ENCODE results near the gene FBXW8.

The FBXW8 gene

DNA sequence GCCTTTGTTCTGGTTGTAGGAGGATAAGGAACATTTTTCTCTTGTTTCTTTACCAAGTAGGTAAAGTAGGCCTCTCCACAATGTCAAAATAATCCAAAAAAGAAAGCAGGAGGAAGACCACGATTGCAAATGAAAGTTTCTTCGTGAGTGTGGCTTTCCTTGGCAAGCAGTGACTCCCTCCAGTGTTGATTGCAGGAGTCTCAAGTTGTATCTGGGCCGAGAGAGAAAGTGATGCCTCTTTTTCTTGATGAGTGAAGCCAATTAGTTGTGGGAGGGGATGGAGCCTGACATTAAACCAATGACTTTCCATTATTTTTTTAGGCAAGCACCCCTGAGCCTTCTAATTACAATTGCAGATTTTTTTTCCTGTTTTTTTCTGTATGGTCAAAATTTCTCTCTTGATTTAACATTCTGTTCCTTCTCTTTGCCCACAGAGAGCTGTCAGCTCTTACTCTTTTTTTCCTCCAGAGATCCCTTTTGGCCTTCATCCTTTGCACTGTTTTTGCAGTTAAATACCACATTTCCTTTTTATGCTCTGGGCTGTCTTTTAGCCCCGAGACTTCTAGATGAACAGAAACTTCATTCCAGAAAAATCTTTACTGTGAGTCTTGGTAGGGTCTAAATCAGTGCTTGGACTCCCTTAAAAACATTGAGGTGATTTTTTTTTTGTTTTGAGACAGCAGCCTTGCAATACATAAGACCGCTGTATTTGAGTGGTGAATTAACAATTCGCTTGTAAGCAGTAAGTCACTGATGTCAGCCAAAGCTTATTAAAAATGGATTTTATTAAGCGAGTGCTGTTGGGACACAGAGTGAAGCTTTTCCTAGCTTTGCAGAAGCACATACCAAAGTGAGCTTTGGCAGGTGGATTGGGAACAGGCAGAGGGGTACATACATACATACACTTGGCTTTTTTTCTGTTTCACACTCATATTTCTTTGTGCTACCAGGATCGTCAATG lies 15.8 kb downstream of the FBXW8 start:
- no peak for DNase-seq

DNA sequence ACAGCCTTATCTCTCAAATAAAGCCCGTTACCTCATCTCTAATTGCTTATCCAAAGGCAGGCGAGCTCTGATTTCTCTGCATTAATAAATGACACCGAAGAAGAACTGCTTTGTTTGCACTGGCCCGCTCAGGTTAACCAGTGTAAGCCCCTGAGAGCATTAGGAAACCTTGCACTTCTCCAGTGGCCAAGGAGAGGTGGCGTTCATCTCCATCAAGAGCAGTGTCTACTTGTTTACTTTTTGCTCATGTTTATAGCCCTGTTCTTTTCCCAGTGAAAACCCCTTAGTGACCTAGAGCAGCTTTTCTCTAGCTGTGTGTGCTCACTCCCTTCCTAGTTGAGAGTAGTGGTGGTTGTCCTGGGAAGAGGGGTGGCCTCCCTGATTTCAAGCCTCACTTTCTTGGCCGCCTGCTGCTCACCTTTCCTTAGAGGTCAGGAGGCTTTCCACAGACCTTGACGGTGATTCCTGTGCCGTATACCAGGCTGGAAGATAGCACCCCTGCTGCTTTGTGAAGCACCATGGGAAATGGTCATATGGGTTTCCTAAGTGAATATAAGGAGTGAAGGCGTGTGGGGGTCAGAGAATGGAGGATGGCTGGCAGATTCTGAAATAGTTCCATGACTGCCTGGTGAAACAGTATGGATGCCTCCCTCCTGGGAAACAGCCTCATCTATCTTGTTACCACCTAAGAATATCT lies 16.6 kb downstream of the FBXW8 start:
- DNase-seq: no peak

DNA sequence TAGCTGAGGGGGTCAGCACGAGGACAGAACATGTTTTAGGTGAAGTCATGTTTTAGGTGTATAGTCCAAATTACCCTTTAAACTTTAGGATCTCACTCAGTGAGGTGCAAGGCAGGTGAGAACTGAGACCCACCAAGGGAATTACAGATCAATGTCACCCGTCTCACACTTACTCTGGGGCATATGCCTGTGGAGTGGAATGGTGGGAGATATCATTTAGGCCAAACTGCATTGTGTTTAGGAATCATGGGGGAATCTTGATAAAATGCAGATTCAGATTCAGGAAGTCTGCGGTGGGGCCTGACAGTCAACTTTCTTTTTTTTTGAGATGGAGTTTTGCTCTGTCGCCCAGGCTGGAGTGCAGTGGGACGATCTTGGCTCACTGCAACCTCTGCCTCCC lies 17.8 kb downstream of the FBXW8 start:
- no peak for DNase-seq

- no peak for DNase-seq
Measured at GRCh38 chr12:116929885-116930284, 19.1 kb downstream of the FBXW8 start.

DNA sequence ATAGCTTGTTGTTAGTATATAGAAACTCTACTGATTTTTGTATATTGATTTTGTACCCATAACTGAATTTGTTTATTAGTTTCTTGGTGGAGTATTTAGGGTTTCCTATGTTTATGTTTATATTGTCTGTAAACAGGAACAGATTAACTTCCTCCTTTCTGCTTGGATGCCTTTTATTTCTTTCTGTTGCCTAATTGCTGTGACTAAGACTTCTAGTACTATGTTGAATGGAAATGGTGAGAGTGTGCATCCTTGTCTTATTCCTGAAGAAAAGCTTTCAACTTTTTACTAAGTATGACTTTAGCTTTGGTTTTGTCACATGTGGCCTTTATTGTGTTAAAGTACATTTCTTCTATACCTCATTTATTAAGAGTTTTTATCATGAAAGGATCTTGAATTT lies 20.9 kb downstream of the FBXW8 start:
- no peak for DNase-seq

- no peak for DNase-seq
Measured at GRCh38 chr12:116933091-116933490, 22.3 kb downstream of the FBXW8 start.

- DNase-seq: no peak
Measured at GRCh38 chr12:116933512-116934246, 22.9 kb downstream of the FBXW8 start.

- DNase-seq: no peak
Measured at GRCh38 chr12:116934908-116935705, 24.4 kb downstream of the FBXW8 start.

GRCh38 chr12:116937640-116938039 lies 26.9 kb downstream of the FBXW8 start:
- no peak for DNase-seq

DNA sequence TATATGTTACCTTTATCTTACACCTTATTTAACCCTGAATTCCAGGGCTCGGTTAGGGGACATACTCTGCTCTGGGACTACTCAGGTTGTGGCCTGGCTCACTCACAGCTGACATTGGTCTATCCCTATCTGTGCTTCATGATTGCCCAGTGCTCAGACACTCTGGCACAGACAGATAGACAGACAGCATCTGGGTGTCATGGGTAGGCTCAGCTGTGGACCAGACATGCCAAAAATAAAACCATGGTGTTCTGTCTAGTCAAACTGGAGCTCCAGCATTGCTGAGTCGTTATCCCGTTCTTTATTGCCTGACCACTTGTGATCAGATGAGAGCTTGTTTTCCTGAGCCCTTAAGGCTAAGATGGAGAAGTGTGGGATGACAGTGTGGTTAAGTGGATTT lies 29.0 kb downstream of the FBXW8 start:
- DNase-seq: no peak

DNA sequence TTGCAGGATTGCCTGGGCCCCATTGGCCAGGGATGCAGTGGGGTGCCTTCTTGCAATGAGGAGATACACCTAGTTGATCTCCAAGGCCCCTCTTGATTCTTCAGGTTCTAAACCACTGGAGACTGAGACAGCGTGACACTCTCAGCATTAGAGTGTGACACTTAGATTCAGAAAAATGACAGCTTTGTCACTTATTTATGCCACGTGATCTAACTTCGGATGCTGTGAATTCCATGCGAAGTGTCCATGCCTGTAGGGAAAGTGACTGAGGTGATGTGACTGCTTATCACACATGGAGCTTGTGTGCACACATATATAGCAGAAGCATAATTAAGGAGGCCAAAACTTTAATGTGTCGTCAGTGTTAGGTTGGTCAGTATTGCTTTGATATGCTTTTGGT lies 30.4 kb downstream of the FBXW8 start:
- DNase-seq: no peak

DNA sequence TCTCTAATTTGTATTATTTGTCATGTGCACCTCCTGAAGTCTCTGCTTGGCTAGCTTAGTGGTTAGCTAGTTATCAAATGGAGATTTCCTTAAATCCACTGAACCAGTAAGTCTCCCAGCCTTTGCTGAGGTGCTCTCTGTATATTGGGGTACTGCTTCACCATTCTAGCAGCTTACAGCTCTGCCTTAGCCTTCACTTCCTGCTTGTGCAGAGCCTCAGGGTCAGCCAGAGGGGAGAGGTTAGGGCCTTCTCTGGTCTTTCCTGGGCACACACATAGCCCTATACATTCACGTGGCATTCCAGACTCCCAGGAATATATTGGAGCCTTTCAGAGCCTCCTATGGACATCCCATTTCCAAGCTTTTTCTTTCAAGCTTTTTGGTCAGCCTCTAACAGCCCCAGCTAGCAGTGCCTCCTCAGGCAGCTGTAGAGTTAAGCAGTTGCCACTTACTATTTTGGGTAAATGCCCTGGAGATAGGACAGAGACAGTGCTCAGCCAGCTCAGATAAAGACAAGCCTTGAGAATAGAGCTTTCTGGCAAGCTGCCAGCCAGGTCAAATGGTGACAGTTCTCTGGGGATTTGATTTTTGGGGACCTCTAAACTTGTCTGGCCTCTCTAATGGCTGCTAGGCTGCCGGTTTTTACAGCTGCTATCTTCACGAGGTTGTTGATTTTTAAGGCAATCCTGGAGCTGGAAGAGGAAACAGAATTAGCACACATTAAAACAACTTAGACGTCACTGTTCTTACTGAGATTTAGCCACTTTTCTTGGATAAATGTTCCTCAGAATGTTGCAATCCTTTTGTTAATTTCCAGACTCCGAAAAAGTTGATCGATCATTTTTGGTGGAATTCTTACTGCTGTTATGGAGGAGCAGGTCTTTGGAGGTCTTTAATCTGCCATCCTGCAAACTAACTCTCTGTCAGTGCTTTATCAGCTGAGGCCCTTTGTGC lies 32.9 kb downstream of the FBXW8 start:
- no peak for DNase-seq

DNA sequence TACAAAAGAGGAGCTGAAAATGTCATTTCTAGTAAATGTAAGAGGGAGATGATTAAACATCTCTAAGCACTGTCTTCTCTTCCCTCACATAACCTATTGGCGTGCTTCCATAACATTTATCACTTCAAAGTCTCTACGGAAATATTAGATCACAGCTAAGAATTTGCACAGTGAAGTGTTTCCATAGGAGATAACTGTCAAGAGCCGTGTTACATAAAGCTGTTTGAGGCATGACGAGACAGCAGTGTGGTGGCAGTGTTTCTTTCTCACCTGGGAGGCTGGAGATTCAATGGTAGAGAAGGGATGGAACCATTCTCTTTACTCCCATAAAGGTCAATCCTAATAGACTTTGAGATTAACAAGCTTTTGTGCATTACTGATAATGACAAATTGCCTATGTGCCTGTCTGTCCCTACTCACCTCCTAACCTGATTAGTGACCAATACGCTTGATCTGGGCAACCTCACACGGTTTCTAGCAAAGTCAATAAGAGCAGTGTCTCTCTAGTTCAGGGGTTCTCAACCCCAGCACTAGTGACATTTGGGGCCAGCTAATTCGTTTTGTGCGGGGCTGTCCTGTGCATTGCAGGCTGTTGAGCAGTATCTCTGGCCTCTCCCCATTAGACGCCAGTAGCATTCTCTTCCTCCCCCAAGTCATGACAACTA lies 35.3 kb downstream of the FBXW8 start:
- DNase-seq: no peak

GRCh38 chr12:116948298-116948697 lies 37.5 kb downstream of the FBXW8 start:
- no peak for DNase-seq

DNA sequence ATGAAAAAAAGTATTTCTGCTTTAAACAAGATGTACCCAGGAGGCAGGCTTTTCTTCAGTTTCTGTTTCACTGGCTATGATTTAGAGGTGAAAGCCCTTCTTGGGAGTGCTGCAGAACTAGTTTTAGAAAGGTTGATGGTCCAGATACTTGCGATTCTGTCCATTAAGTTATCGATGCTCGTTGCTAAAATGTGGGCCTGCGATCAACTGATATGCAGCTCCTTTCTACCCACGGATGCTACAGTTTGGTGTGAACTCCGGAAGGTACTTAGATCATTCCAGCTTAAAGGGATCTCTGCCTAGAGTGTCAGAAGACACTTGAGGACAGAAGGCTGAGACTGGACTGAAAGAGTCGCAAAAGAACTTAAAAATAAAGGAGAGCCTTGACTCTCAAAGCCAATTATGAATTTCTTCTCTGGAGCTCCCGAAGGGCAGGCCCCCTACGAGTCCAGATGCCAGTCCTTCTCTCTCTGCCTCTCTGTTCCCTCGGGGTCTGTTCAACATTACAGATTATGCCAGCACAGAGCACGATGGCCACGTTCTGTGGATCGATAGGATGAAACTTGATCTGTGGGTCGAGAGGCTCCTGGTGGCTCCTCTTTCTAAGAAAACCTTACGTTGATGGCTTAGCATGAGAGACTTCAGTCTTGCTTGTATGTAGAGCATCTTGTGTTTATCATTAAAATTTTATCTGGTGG lies 40.0 kb downstream of the FBXW8 start:
- no peak for DNase-seq

DNA sequence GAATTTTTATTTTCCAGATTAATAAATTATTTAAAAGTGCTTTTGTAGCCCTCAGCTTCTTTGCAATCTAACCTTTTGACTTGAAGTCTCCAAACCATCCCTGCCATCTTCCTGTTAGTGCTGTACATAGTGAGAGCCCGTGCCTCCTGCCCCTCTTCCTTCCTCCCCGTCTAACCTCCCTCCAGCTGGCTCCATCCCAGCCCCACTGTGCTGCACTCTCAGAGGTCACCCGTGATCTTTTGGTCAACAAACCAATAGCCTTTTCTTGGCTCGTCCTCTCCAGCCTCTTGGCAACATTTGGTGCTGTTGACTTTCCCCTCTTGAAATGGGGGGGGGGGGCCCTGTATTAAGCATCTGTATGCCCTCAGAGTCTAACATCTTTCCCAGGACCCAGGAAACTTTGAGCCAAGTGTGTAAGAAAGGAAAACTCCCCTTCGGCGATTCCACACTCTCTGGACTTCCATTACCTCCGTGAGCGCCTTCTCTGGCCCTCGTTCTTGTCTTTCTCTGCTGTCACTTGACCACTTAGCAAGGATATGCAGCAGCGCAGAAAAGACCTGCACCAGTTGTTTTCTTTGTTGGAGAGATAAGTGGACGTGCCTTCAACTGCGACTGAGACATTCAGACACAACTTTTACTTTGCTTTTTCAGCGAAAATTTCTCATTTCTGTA lies 44.1 kb downstream of the FBXW8 start:
- no peak for DNase-seq

DNA sequence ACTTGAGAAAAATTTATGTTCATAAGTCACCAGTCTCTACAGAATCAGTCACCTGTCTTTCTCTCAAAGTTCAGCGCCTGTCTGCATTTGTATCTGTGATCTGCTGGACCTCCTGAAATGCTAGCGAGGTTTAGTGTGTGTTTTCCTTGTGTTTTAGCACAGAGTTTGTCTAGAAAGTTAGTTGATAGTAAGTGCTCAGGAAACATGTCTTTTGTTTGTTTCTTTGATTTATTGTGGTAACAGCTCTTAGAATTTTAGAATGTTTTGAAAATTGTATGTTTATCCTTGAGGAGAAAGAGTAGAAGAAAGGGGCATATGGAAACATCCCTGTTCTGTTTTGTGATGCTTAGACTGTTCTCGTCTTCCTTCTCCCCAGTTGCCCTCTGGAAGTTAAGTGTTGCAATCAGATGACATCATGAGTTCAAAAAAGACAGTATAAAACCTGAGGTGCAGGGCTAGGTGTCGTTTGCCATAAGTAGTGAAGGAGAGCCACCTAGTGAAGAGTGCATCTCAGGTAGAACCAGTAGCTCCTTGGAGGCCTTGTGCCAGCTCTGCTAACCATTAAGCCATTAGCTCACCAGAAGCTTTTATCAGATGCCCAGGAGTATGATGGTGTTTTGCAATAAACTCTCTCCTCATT lies 44.8 kb downstream of the FBXW8 start:
- peak; percentile 73 for DNase-seq

DNA sequence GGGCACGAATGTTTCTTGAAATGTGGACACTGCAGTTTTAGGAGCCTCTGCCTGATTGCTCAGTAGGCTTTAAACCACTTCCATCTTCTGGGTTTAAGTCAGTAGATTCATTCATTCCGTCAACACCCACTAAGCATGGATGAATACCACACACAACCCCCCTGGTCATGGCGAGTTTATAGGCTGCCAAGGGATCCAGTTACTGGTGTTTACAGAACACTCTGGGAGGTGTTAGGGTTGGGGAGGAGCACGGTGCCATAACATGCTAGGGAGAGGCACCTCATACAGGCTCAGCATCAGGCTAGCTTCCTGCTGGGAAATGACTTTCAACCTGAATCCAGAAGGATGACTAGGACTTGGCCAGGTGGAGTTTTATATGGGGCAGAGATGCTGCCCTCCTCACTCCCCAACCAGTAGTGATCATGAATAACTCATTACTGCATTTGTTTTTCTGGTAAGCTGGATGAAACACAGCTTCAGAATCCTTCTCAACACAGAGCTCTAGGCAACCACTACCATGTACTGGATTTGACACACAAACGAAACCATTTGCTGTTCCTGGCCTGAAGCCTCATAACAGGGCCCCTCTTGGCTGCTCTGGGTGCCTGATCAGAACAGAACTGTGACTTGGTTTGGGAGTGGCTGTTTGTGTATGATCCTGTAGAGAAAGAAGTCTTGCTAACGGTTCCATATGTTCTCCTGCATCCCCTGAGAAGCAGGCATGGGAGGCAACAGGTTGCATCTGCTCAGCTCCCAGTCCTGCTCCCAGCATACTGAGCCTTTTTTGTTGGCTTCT lies 47.9 kb downstream of the FBXW8 start:
- DNase-seq: no peak

GRCh38 chr12:116959198-116959460 lies 48.4 kb downstream of the FBXW8 start:
- DNase-seq: no peak
